IPS-18a (cell line): ENCODE measurements around the gene TBC1D25.
A peak's percentile ranks its signal among the peaks of the same experiment; 100 is the strongest.

Experiments used
- H3K27ac ChIP-seq: one replicate; pipeline ENCODE4 v1.5.1; 2013; ENCODE audit warnings: low read length
- H3K27me3 ChIP-seq: one replicate; pipeline ENCODE4 v1.6.1; 2013; ENCODE audit warnings: mild to moderate bottlenecking, low read length; ENCODE audit not compliant: control insufficient read depth, insufficient read depth
- H3K36me3 ChIP-seq: one replicate; pipeline ENCODE4 v1.6.1; 2013; ENCODE audit warnings: low read depth, low read length; ENCODE audit not compliant: control insufficient read depth
- H3K4me1 ChIP-seq: one replicate; pipeline ENCODE4 v1.6.1; 2013; ENCODE audit warnings: low read depth, low read length; ENCODE audit not compliant: control insufficient read depth
- H3K4me3 ChIP-seq: one replicate; pipeline ENCODE4 v1.5.1; 2013; ENCODE audit warnings: low read length
- H3K9ac ChIP-seq: one replicate; pipeline ENCODE4 v1.6.1; 2013; ENCODE audit warnings: mild to moderate bottlenecking, low read length, moderate library complexity
- H3K9me3 ChIP-seq: one replicate; pipeline ENCODE4 v1.6.1; 2013; ENCODE audit warnings: low read depth, low read length; ENCODE audit not compliant: control insufficient read depth

TBC1D25 gene

GRCh38 chrX:48591255-48591791 is 51.8 kb downstream of the TBC1D25 start:
- Histone ChIP-seq H3K4me3 (no peak overlapping the region), H3K4me1 (no peaks in the 10 kb centered on the region), H3K27ac (no peak overlapping the region), H3K9ac (no peak overlapping the region), H3K27me3 (no peaks in the 10 kb centered on the region), H3K9me3 (peaks cover 13% of the 10 kb centered on the region), H3K36me3 (no peaks in the 10 kb centered on the region)

- H3K9me3 ChIP-seq = peaks cover 13% of the 10 kb centered on the region
- no peak overlapping the region for H3K4me3 ChIP-seq
- no peaks in the 10 kb centered on the region for H3K36me3 ChIP-seq
- H3K9ac ChIP-seq = no peak overlapping the region
- H3K27ac ChIP-seq = no peak overlapping the region
- no peaks in the 10 kb centered on the region for H3K4me1 ChIP-seq
- no peaks in the 10 kb centered on the region for H3K27me3 ChIP-seq
These were observed 53.5 kb downstream of the TBC1D25 start for GRCh38 chrX:48592971-48593370.

- H3K9me3 ChIP-seq = peaks cover 24% of the 10 kb centered on the region
- no peaks in the 10 kb centered on the region for H3K27me3 ChIP-seq
- no peaks in the 10 kb centered on the region for H3K4me1 ChIP-seq
- peaks cover 4% of the 10 kb centered on the region for H3K36me3 ChIP-seq
- no peak overlapping the region for H3K9ac ChIP-seq
- no peak overlapping the region for H3K4me3 ChIP-seq
- no peak overlapping the region for H3K27ac ChIP-seq
These were observed 56.4 kb downstream of the TBC1D25 start for GRCh38 chrX:48595929-48596328.

DNA sequence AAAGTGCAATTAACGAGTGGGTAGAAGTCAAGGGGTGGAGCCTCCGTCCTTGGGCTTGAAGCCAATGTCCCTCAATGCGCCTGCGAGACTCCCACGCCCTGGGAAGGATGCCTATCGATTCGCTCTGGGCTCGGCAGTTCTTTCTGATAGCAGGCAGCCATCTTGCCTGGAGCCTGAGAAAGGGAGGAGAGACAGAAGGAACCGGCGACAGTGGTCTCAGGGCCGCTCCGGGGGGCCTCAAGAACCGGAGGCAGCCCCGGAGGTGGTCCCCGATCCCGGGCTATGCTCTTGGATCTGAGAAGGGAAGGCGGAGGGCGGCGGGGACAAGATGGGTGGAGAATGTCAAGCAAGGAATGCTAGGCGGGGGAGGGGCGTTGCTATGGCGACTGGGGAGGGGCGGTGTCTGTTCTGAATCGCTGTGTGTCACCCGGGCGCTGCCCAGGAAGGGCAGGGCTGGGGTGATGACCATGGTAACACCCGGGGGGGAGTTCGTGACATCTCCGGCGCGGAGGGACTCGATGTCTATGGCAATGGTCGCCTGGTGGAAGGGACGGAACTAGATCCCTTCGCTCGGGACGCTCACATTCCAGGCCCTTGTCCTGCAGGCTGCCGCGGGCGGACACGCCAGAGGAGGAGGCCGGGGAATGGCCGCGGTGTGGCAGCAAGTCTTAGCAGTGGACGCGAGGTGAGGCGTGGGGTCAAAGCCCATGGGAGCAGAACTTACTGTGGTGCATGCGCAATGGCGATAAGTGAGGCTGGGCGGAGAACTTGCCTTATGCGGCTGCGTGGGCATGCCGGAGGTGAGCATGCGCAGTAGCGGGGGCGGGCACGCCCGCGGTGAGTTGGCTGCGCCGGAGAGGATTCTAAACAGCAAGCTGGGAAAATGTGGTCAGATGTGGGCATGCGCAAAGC is 58.1 kb downstream of the TBC1D25 start, which contains the start of gene WDR13:
Gene WDR13, plus strand, starts transcription at position 140 of the 912 bp plus-strand sequence. Its CDS starts 505 bp downstream, at position 645.
- H3K27me3 ChIP-seq = no peaks in the 10 kb centered on the region
- peaks cover 4% of the 10 kb centered on the region for H3K36me3 ChIP-seq
- no peaks in the 10 kb centered on the region for H3K4me1 ChIP-seq
- peaks cover 20% of the 10 kb centered on the region for H3K9me3 ChIP-seq
- peak within 1 kb of the TSS; percentile 89 for H3K27ac ChIP-seq
- H3K9ac ChIP-seq = peak within 1 kb of the TSS; percentile 82
- peak within 1 kb of the TSS; percentile 92 for H3K4me3 ChIP-seq

GRCh38 chrX:48598614-48599013 is 59.1 kb downstream of the TBC1D25 start:
- Histone ChIP-seq H3K4me3 (no peak overlapping the region), H3K27me3 (no peaks in the 10 kb centered on the region), H3K27ac (no peak overlapping the region), H3K36me3 (peaks cover 4% of the 10 kb centered on the region), H3K4me1 (no peaks in the 10 kb centered on the region), H3K9me3 (peaks cover 11% of the 10 kb centered on the region), H3K9ac (no peak overlapping the region)

DNA sequence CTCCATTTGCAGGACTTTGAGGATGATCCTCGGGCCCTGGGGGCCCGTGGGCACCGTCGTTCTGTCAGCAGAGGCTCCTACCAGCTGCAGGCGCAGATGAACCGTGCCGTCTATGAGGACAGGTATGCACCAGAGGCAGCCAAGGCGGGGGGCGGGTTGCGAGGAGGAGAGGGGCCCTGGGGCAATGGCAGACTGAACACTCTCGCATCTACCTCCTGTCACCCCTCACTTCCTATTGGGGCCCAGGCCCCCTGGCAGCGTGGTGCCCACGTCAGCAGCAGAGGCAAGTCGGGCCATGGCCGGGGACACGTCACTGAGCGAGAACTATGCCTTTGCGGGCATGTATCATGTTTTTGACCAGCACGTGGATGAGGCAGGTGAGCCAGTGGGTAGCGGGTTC is 59.8 kb downstream of the TBC1D25 start:
- Histone ChIP-seq H3K4me1 (no peaks in the 10 kb centered on the region), H3K9ac (no peak overlapping the region)

GRCh38 chrX:48600226-48600625 is 60.7 kb downstream of the TBC1D25 start:
- Histone ChIP-seq H3K36me3 (peaks cover 4% of the 10 kb centered on the region), H3K4me3 (no peak overlapping the region), H3K9me3 (peaks cover 11% of the 10 kb centered on the region), H3K27me3 (no peaks in the 10 kb centered on the region), H3K27ac (no peak overlapping the region), H3K4me1 (no peaks in the 10 kb centered on the region), H3K9ac (no peak overlapping the region)

More for the DNA sequence above, 59.8 kb downstream of the TBC1D25 start:
- Histone ChIP-seq H3K4me3 (no peak overlapping the region), H3K27me3 (no peaks in the 10 kb centered on the region), H3K9me3 (peaks cover 11% of the 10 kb centered on the region), H3K27ac (no peak overlapping the region), H3K36me3 (peaks cover 4% of the 10 kb centered on the region)

DNA sequence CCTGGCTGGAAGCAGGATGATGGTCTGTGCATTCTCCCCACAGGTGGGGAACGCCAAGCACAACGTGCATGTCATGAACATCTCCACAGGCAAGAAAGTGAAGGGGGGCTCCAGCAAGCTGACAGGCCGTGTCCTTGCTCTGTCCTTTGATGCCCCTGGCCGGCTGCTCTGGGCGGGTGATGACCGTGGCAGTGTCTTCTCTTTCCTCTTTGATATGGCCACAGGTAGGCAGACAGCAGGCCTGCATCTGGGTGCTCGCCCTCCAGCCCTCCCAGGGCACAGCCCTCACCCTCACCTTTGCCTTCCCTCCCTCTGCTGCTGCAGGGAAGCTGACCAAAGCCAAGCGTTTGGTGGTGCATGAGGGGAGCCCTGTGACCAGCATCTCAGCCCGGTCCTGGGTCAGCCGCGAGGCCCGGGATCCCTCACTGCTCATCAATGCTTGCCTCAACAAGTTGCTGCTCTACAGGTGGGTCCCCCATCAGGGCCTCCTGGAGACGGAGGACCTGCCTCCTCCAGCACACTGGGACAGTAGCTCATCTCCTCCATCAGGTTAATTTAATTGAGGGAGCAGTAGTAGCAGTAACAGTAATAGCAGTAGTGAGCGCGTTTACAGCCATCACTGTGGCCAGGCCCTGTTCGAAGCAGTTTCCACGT is 62.4 kb downstream of the TBC1D25 start:
- no peak overlapping the region for H3K4me3 ChIP-seq
- no peak overlapping the region for H3K27ac ChIP-seq
- no peaks in the 10 kb centered on the region for H3K4me1 ChIP-seq
- H3K9ac ChIP-seq = no peak overlapping the region
- H3K27me3 ChIP-seq = no peaks in the 10 kb centered on the region
- H3K9me3 ChIP-seq = peaks cover 11% of the 10 kb centered on the region
- H3K36me3 ChIP-seq = peaks cover 4% of the 10 kb centered on the region

DNA sequence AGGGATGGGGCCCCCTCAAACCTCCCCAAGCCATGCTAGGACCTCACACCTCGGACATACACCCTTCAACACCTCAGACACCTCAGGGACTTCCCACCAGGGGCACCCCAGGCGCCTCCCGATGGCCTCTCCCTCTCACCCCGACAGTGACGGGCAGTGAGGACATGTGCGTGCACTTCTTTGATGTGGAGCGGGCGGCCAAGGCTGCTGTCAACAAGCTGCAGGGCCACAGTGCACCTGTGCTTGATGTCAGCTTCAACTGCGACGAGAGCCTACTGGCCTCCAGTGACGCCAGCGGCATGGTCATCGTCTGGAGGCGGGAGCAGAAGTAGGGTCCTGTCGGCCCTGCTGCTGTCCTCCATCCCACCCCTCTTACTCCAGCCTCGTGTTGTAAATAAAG is 65.2 kb downstream of the TBC1D25 start:
- Histone ChIP-seq H3K4me1 (no peaks in the 10 kb centered on the region), H3K27me3 (no peaks in the 10 kb centered on the region), H3K4me3 (no peak overlapping the region), H3K9ac (no peak overlapping the region), H3K36me3 (peaks cover 4% of the 10 kb centered on the region), H3K27ac (no peak overlapping the region), H3K9me3 (peaks cover 13% of the 10 kb centered on the region)

GRCh38 chrX:48606091-48606490 is 66.6 kb downstream of the TBC1D25 start:
- H3K9me3 ChIP-seq = peaks cover 4% of the 10 kb centered on the region
- H3K36me3 ChIP-seq = no peaks in the 10 kb centered on the region
- no peak overlapping the region for H3K27ac ChIP-seq
- no peaks in the 10 kb centered on the region for H3K27me3 ChIP-seq
- H3K4me1 ChIP-seq = no peaks in the 10 kb centered on the region
- H3K9ac ChIP-seq = no peak overlapping the region
- H3K4me3 ChIP-seq = no peak overlapping the region

- Histone ChIP-seq H3K36me3 (no peaks in the 10 kb centered on the region), H3K4me1 (no peaks in the 10 kb centered on the region), H3K4me3 (no peak overlapping the region), H3K27ac (no peak overlapping the region), H3K9me3 (peaks cover 4% of the 10 kb centered on the region), H3K9ac (no peak overlapping the region), H3K27me3 (no peaks in the 10 kb centered on the region)
These were observed 72.2 kb downstream of the TBC1D25 start for GRCh38 chrX:48611703-48612102.
